Smooth muscle cell (in vitro differentiated cells): Measurements from ENCODE around the gene DDX52. TPM values are rescaled to one million over a fixed set of nuclear protein-coding genes. Genes with fewer than 3 reads are reported as not detected.

Experiments
- DNase-seq: peaks from one replicate; lab custom pipeline; 2025; ENCODE audit not compliant: unreplicated experiment; lab: John Stamatoyannopoulos, UW
- H2AFZ ChIP-seq: fragments of 200-600 bp; sonication (generic); 2 replicates; pipeline ENCODE4 v1.6.0; 2016; ENCODE audit warnings: antibody characterized with exemption, low read depth, mild to moderate bottlenecking
- H3F3A ChIP-seq: fragments of 200-600 bp; sonication (generic); 2 replicates; pipeline ENCODE4 v1.6.0; 2017; ENCODE audit warnings: antibody characterized with exemption, low read depth
- H3K27ac ChIP-seq: fragments of 200-600 bp; sonication (generic); 2 replicates; pipeline ENCODE4 v1.5.1; 2016; ENCODE audit warnings: low read depth, mild to moderate bottlenecking
- H3K27me3 ChIP-seq: fragments of 200-600 bp; sonication (generic); 2 replicates; pipeline ENCODE4 v1.6.1; 2016; ENCODE audit warnings: low read depth, mild to moderate bottlenecking
- H3K36me3 ChIP-seq: fragments of 200-600 bp; sonication (generic); 2 replicates; pipeline ENCODE4 v1.5.1; 2016; ENCODE audit warnings: low read depth
- H3K4me1 ChIP-seq: fragments of 200-600 bp; sonication (generic); 2 replicates; pipeline ENCODE4 v1.5.1; 2016; ENCODE audit warnings: low read depth
- H3K4me2 ChIP-seq: fragments of 200-600 bp; sonication (generic); 2 replicates; pipeline ENCODE4 v1.6.0; 2016; ENCODE audit warnings: mild to moderate bottlenecking
- H3K4me3 ChIP-seq: fragments of 200-600 bp; sonication (generic); 2 replicates; pipeline ENCODE4 v1.5.1; 2016; ENCODE audit warnings: mild to moderate bottlenecking
- H3K79me2 ChIP-seq: fragments of 200-600 bp; sonication (generic); 2 replicates; pipeline ENCODE4 v1.6.0; 2016; ENCODE audit warnings: low read depth, mild to moderate bottlenecking
- H3K9ac ChIP-seq: fragments of 200-600 bp; sonication (generic); 2 replicates; pipeline ENCODE4 v1.6.0; 2016; ENCODE audit warnings: low read depth
- H3K9me3 ChIP-seq: fragments of 200-600 bp; sonication (generic); replicated peaks from 2 replicates; pipeline ENCODE4 v1.5.1; 2016; ENCODE audit warnings: low read depth
- H4K20me1 ChIP-seq: fragments of 200-600 bp; sonication (generic); 2 replicates; pipeline ENCODE4 v1.6.0; 2016; ENCODE audit warnings: low read depth
- WGBS: methylation state at CpG from one replicate; pipeline ENCODE4 v1.1.7; 2016; ENCODE audit warnings: low lambda C conversion rate; 5-methylcytosine and 5-hydroxymethylcytosine counted together
- polyA plus RNA-seq: library from polyadenylated mRNA; unstranded; fragments of >200 nt; fragmentation: Nextera tagmentation; extraction: Ambion mirVana; gene quantifications from 2 replicates; pipeline ENCODE4 v1.2.1, GENCODE V29; 2016
- total RNA-seq: library from RNA; depleted of rRNA; stranded (reverse); fragments of >200 nt; gene quantifications from 2 replicates; pipeline ENCODE4 v1.2.3, GENCODE V29; 2014
- TF ChIP-seq, protein P1 (sequence below): fragments of 200-600 bp; sonication (generic); IDR thresholded peaks from 2 replicates; pipeline ENCODE4 v1.5.1; 2017; ENCODE audit warnings: borderline replicate concordance, mild to moderate bottlenecking, antibody characterized with exemption; ENCODE audit not compliant: insufficient read depth, poor library complexity, severe bottlenecking

The DDX52 gene
- total and polyA plus RNA-seq, 2 experiments from 2014 or later, result 18.7 to 26.0 TPM

DNA sequence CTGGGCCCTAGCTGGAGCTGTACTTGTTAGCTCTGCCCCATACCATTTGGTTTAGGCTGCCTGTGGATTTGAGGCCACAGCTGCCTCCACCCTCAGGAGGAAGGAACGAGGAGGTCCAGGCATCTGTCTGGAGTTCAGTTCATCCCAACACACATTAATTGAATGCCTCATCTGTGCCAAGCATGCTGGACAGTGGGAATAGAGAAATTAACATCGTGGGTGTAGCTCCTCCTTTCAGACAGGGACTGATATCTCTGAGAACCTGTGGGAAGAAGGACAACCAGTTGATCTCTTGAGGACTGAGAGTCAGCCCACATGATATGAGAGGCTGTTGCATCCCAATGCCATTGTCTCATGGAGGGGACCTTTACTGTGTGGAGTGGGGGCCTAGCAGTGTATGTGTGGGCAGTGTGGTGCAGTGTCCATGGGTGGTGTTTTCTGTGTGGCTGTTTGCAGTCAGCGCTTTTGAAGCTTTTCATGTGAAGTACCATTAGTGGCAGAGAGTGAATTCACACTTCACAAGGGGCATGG is 29.4 kb upstream of the DDX52 start:
- no peak for DNase-seq
- no peak overlapping the region for H2AFZ ChIP-seq
- TF ChIP-seq, protein P1, sequence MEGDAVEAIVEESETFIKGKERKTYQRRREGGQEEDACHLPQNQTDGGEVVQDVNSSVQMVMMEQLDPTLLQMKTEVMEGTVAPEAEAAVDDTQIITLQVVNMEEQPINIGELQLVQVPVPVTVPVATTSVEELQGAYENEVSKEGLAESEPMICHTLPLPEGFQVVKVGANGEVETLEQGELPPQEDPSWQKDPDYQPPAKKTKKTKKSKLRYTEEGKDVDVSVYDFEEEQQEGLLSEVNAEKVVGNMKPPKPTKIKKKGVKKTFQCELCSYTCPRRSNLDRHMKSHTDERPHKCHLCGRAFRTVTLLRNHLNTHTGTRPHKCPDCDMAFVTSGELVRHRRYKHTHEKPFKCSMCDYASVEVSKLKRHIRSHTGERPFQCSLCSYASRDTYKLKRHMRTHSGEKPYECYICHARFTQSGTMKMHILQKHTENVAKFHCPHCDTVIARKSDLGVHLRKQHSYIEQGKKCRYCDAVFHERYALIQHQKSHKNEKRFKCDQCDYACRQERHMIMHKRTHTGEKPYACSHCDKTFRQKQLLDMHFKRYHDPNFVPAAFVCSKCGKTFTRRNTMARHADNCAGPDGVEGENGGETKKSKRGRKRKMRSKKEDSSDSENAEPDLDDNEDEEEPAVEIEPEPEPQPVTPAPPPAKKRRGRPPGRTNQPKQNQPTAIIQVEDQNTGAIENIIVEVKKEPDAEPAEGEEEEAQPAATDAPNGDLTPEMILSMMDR, result no peak
- 84% methylated on average over 3 of the region's 3 CpGs for WGBS
- H3K36me3 ChIP-seq, result no peaks in the 10 kb centered on the region
- peak overlapping the region; percentile 45 for H3K4me2 ChIP-seq
- peak overlapping the region; percentile 31 for H3K9ac ChIP-seq
- no peaks in the 10 kb centered on the region for H3F3A ChIP-seq
- H3K27me3 ChIP-seq, result no peaks in the 10 kb centered on the region
- no peaks in the 10 kb centered on the region for H3K79me2 ChIP-seq
- H3K27ac ChIP-seq, result peak overlapping the region; percentile 59
- no peaks in the 10 kb centered on the region for H4K20me1 ChIP-seq
- H3K4me1 ChIP-seq, result peaks cover 7% of the 10 kb centered on the region
- H3K9me3 ChIP-seq, result no peaks in the 10 kb centered on the region
- no peak overlapping the region for H3K4me3 ChIP-seq

DNA sequence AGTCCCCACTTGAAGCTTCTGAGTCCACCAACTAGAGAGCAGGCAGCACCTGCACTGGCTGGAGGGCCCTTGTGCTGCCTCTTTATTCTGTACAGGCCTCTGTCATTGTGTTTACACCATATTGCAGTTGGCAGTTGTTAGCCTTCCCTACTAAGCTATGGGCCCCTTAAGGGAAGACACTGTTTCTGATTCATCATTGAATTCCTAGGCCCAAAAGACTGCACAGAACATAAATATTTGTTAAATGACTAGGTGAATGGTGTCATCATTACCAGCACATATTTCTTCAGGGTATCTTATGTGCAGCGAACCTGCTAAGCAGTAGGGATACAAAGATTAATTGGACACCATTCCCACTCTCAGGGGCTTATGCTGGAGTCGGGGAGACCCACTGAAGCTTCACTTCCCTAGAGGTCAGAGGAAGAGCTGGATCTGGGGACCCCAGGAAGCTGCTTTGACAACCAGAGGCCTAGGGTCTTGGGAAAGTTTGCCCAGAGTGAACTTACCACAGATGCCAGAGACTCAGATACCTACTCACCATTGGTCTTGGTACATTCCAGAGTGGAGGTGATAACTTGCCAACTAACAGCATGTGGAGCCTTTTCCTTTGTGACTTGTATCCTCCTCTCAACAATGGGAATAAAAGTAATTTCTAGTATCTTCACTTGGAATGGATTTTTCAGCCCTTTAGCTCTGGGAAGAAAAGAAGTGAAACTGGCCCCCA is 28.7 kb upstream of the DDX52 start:
- H3K27me3 ChIP-seq, result no peaks in the 10 kb centered on the region
- peak overlapping the region; percentile 45 for H3K4me2 ChIP-seq
- 56% methylated on average over 2 of the region's 2 CpGs for WGBS

DNA sequence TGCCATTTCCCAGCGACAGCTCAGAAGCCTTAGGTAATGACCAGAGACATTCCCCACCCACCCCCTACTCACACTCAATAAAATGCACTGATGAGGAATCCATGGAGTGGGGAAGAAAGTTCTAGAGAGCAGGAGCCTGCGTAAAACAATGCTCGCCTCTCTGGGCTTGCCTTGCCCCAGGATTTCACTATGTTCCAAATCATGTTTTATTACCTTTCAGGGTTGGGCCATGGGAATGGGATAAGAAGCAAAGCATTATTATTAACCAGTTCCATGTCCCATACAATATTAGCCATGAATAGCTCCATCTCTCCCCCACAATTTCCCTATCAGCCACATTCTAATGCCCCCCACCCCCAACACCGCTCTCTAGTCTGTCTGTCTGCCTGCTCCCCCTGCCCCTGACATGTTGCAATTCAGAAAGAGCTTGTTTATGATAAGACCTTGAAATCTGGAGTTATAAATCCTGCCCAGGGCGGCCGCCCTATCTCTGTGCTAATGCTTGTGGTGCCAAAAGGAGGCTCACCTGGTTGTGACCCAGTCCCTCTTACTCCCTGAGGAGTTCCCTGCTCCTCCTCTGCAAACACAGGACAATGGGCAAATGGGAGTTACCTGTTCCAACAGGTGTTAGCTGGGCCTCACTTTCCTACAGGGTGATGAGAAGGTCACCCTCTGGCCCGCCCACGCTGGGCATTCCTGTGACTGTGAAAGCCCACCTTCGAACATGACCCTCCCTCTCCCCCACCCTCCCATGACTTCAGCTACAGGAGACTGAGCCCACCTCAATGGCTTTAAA is 28.0 kb upstream of the DDX52 start:
- DNase-seq, result no peak
- H3K27me3 ChIP-seq, result no peaks in the 10 kb centered on the region
- no peaks in the 10 kb centered on the region for H3K9me3 ChIP-seq
- 88% methylated on average over 9 of the region's 9 CpGs for WGBS
- H3K36me3 ChIP-seq, result no peaks in the 10 kb centered on the region
- H4K20me1 ChIP-seq, result no peaks in the 10 kb centered on the region
- H3K9ac ChIP-seq, result no peak overlapping the region
- H3K4me3 ChIP-seq, result no peak overlapping the region
- no peaks in the 10 kb centered on the region for H3K79me2 ChIP-seq
- H3F3A ChIP-seq, result no peaks in the 10 kb centered on the region
- TF ChIP-seq, protein P1, result no peak
- peak overlapping the region; percentile 65 for H3K27ac ChIP-seq
- H3K4me2 ChIP-seq, result peak overlapping the region; percentile 2
- H2AFZ ChIP-seq, result no peak overlapping the region
- peaks cover 7% of the 10 kb centered on the region for H3K4me1 ChIP-seq

More for the DNA sequence above, 28.7 kb upstream of the DDX52 start:
- Histone ChIP-seq H3K4me1 (peaks cover 7% of the 10 kb centered on the region), H4K20me1 (no peaks in the 10 kb centered on the region), H3K27ac (peak overlapping the region; percentile 65), H3K79me2 (no peaks in the 10 kb centered on the region), H3K36me3 (no peaks in the 10 kb centered on the region), H3K9me3 (no peaks in the 10 kb centered on the region), H3K4me3 (no peak overlapping the region), H2AFZ (no peak overlapping the region), H3K9ac (peak overlapping the region; percentile 31), H3F3A (no peaks in the 10 kb centered on the region)
- DNase-seq, result no peak
- TF ChIP-seq, protein P1, result no peak
